Left lung (tissue), 10 donors: ENCODE results near the gene AGO3. TPM values are rescaled to one million over a fixed set of nuclear protein-coding genes. Genes with fewer than 3 reads are reported as not detected.

Experiments used
- ATAC-seq: fragments of 200-7000 bp; cut with Tn5 transposase; one replicate; pipeline ENCODE4 v1.9.1; 2020; ENCODE audit warnings: moderate library complexity
- DNase-seq, 4 donors: peaks; one replicate each; pipeline ENCODE4 v3.0.0-alpha.2; 2013 to 2020
- H3K27ac ChIP-seq, 2 donors: fragments of 200-600 bp; sonication (generic) in 1 of 2; one replicate each; pipeline versions ENCODE4 v1.5.0 to v1.8.0; 2020 to 2021
- H3K27me3 ChIP-seq, 2 donors: fragments of 200-600 bp; sonication (generic) in 1 of 2; one replicate each; pipeline versions ENCODE4 v1.5.0 to v1.8.0; 2020 to 2021
- H3K36me3 ChIP-seq, 2 donors: fragments of 200-600 bp; sonication (generic) in 1 of 2; one replicate each; pipeline versions ENCODE4 v1.5.0 to v1.8.0; 2020 to 2021
- H3K4me1 ChIP-seq, 2 donors: fragments of 200-600 bp; one replicate each; pipeline ENCODE4 v1.8.0; 2021
- H3K4me3 ChIP-seq, 2 donors: fragments of 200-600 bp; sonication (generic) in 1 of 2; one replicate each; pipeline versions ENCODE4 v1.5.0 to v1.8.0; 2020 to 2021; ENCODE audit warnings: mild to moderate bottlenecking in 1 of 2
- H3K9me3 ChIP-seq, 2 donors: fragments of 200-600 bp; sonication (generic) in 1 of 2; one replicate each; pipeline versions ENCODE4 v1.5.0 to v1.8.0; 2020 to 2021
- intact Hi-C, 2 donors: fragments of 100-400 bp; cut with DNase I; formaldehyde crosslinking; loops; one replicate each; pipeline versions ENCODE4 v1.11.2 to v1.14.2; 2022
- polyA plus RNA-seq, 6 donors: library from polyadenylated mRNA; unstranded; fragments of 120-200 nt; gene quantifications; one replicate each; pipeline ENCODE4 v1.2.1, GENCODE V29; 2013; ENCODE audit not compliant: insufficient read length in 6 of 6
- total RNA-seq, 2 donors: library from RNA; stranded (reverse); fragmentation: NEBNext Ultra II Directional; extraction: Animal tissue kit (Norgen Biotek cat#: 25700); gene quantifications; one replicate each; pipeline ENCODE4 v1.2.1, GENCODE V29; 2021
- TF ChIP-seq, protein P1 (sequence below), 2 donors: fragments of 200-600 bp; sonication (generic) in 1 of 2; IDR thresholded peaks; one replicate each; pipeline versions ENCODE4 v1.5.0 to v1.8.0; 2021; ENCODE audit warnings: antibody characterized with exemption in 2 of 2
- donor health status: DM: no; HTN: yes; CAD: no.
- donor health status: DM: no; HTN: no; CAD: no.

The AGO3 gene
- total and polyA plus RNA-seq, 8 donors, result 18.7 to 30.1 (median 21.9) TPM

DNA sequence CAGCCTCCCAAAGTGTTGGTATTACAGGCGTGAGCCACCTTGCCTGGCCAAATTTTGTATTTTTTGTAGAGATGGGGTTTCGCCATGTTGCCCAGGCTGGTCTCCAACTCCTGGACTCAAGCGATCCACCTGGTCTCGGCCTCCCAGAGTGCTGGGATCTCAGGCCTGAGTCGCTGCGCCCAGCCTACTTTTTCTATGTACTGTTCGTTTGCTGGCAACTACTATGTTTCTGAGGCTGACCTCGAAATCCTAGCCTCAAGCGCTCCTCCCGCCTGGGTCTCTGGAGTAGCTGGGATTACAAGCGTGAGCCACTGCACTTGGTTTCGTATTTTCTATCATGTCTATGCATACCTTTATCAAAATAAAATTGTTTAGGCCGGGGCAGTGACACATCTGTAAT lies 152.3 kb downstream of the AGO3 start:
- Histone ChIP-seq H3K4me3 (no peak overlapping the region), H3K27me3 (peaks cover 0 to 22% of the 10 kb centered on the region in 2 donors), H3K27ac (no peak overlapping the region), H3K9me3 (no peaks in the 10 kb centered on the region), H3K4me1 (peaks cover 1 to 15% of the 10 kb centered on the region in 2 donors), H3K36me3 (no peaks in the 10 kb centered on the region)
- TF ChIP-seq, protein P1, sequence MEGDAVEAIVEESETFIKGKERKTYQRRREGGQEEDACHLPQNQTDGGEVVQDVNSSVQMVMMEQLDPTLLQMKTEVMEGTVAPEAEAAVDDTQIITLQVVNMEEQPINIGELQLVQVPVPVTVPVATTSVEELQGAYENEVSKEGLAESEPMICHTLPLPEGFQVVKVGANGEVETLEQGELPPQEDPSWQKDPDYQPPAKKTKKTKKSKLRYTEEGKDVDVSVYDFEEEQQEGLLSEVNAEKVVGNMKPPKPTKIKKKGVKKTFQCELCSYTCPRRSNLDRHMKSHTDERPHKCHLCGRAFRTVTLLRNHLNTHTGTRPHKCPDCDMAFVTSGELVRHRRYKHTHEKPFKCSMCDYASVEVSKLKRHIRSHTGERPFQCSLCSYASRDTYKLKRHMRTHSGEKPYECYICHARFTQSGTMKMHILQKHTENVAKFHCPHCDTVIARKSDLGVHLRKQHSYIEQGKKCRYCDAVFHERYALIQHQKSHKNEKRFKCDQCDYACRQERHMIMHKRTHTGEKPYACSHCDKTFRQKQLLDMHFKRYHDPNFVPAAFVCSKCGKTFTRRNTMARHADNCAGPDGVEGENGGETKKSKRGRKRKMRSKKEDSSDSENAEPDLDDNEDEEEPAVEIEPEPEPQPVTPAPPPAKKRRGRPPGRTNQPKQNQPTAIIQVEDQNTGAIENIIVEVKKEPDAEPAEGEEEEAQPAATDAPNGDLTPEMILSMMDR (IDR thresholded peaks at IDR 0.05), result no peak
- intact Hi-C loops, result no loop called here
- ATAC-seq (no peak), DNase-seq (no peak)

DNA sequence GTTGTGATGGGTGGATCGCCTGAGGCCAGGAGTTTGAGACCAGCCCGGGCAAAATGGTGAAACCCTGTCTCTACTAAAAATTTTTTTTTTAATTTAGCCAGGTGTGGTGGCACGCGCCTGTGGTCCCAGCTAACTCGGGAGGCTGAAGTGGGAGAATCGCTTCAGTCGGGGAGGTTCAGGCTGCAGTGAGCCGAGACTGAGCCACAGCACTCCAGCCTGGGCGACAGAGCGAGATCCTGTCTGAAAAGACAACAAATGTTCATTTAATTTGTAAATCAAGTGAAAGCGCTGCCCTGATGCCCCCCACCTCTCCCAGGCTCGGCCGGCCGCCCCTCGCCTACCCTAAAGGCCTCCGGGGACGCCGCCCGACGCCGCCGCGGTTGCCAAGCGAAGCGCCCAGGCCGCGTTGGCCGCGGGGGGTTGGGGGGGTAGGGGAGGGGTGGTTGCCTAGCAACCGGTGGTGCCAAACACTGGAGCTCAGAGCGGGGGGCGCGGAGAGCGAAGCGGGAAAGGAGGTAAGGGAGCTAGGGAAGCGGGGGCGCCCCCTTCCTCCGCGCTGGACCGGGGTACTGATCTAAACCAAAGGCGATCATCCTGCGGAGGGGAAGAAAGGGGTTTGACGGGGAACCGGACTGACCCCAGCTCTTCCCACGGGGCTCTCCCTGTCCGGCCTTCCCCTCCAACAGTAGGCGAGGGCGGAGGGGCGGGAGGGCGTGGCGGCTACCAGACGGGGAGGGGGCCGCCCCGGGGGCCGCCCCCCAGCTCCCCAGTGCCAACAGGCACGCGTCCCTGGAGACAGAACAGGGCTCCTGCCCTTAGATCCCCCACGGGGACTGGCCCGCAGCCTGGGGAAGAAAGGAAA lies 153.0 kb downstream of the AGO3 start, which contains the start of gene TEKT2:
TEKT2 (plus strand) TSS at position 460 of the 862 bp plus-strand sequence. CDS start 828 bp downstream, outside the sequence.
- Histone ChIP-seq H3K27ac (no peak within 1 kb of the TSS), H3K9me3 (no peaks in the 10 kb centered on the region), H3K36me3 (no peaks in the 10 kb centered on the region), H3K4me3 (peak within 1 kb of the TSS; percentile 34 to 38), H3K4me1 (peaks cover 4 to 18% of the 10 kb centered on the region in 2 donors), H3K27me3 (peaks cover 0 to 22% of the 10 kb centered on the region in 2 donors)
- TF ChIP-seq, protein P1 (IDR thresholded peaks at IDR 0.05), result no peak
- DNase-seq (peak; percentile 41 to 90 (median 80)), ATAC-seq (peak; percentile 7)
- intact Hi-C loops, result no loop called here

DNA sequence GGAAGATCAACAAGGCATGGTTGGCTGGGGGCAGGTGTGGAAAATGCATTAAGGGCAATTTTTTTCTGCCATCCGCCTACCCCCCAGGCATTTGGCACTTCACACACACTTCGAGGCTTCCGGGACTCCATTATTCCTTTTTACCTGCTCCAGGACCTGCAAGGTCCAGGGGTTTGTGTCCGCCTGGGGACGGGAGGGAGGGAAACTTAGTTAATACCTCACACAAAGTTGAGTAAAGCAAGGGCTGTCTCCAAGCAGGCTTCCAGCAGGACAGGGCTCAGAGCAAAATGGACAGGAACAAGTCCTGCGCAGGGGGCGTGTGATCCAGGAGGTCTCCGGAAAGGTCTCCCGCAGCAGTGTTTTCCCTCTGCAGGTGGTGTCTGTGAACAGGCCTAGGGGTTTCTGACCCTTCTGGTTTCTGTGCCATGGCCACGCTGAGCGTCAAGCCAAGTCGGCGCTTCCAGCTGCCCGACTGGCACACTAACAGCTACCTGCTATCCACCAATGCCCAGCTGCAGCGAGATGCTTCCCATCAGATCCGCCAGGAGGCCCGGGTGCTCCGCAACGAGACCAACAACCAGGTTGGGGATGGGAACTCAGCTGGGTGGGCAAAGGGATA lies 153.7 kb downstream of the AGO3 start:
- H3K4me1 ChIP-seq, result peaks cover 4 to 22% of the 10 kb centered on the region in 2 donors
- intact Hi-C loops, result no loop called here
- no peak for DNase-seq
- H3K27me3 ChIP-seq, result peaks cover 0 to 22% of the 10 kb centered on the region in 2 donors
- no peaks in the 10 kb centered on the region for H3K9me3 ChIP-seq
- H3K4me3 ChIP-seq, result peak overlapping the region; percentile 34 to 38
- no peaks in the 10 kb centered on the region for H3K36me3 ChIP-seq
- TF ChIP-seq, protein P1 (IDR thresholded peaks at IDR 0.05), result no peak
- no peak overlapping the region for H3K27ac ChIP-seq
- no peak for ATAC-seq

DNA sequence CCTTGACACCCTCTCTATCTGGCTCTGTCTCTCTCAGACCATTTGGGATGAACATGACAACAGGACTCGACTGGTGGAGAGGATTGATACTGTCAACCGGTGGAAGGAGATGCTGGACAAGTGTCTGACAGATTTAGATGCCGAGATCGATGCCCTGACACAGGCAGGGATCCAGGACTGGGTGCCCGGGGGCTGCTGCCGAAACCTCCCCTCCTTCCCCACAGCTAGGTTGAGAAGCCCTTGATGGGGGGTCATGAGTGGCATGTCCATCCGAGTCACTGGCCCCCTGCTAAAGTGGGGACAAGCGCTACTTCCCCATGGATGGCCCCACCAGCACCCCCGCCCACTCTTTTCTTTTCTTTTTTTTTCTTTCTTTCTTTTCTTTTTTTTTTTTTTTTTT lies 154.2 kb downstream of the AGO3 start:
- ATAC-seq (no peak), DNase-seq (peak in 1 of 4 donors; percentile 31)
- Histone ChIP-seq H3K9me3 (no peaks in the 10 kb centered on the region), H3K27me3 (peaks cover 0 to 22% of the 10 kb centered on the region in 2 donors), H3K36me3 (no peaks in the 10 kb centered on the region), H3K27ac (no peak overlapping the region), H3K4me3 (no peak overlapping the region), H3K4me1 (peaks cover 4 to 27% of the 10 kb centered on the region in 2 donors)
- TF ChIP-seq, protein P1 (IDR thresholded peaks at IDR 0.05), result no peak
- intact Hi-C loops, result no loop called here
